ENCODE results near the gene UNC79. TPM values are rescaled to one million over a fixed set of nuclear protein-coding genes. Genes with fewer than 3 reads are reported as not detected.

UNC79 gene
- total RNA-seq, 1 donor from 2014 or later = 0.18 TPM

GRCh38 chr14:93709249-93709648 is 278.5 kb downstream of the UNC79 start:
- H3K4me3 ChIP-seq = no peak overlapping the region
- H3K27me3 ChIP-seq (ENCODE audit: low read depth) = peaks cover 16% of the 10 kb centered on the region
- no peak for ATAC-seq
- DNase-seq = no peak
- intact Hi-C loops (cut with DNase I) = no loop called here
- no peak overlapping the region for H3K27ac ChIP-seq
- no peaks in the 10 kb centered on the region for H3K4me1 ChIP-seq
- no peaks in the 10 kb centered on the region for H3K36me3 ChIP-seq
- TF ChIP-seq CTCF (IDR thresholded peaks at IDR 0.05) = no peak
- no peaks in the 10 kb centered on the region for H3K9me3 ChIP-seq

- H3K36me3 ChIP-seq = no peaks in the 10 kb centered on the region
- DNase-seq (no peak), ATAC-seq (no peak)
- H3K9me3 ChIP-seq = no peaks in the 10 kb centered on the region
- H3K4me1 ChIP-seq = no peaks in the 10 kb centered on the region
- peaks cover 19% of the 10 kb centered on the region for H3K27me3 ChIP-seq (ENCODE audit: low read depth)
- no peak overlapping the region for H3K27ac ChIP-seq
- TF ChIP-seq CTCF (IDR thresholded peaks at IDR 0.05) = no peak
- intact Hi-C loops (cut with DNase I) = no loop called here
- no peak overlapping the region for H3K4me3 ChIP-seq
Measured at GRCh38 chr14:93712079-93712837, 281.5 kb downstream of the UNC79 start.

- Histone ChIP-seq H3K4me3 (no peak overlapping the region), H3K9me3 (no peaks in the 10 kb centered on the region), H3K27ac (no peak overlapping the region), H3K36me3 (no peaks in the 10 kb centered on the region), H3K27me3 (ENCODE audit: low read depth) (peaks cover 19% of the 10 kb centered on the region), H3K4me1 (no peaks in the 10 kb centered on the region)
- no peak for ATAC-seq
- intact Hi-C loops (cut with DNase I) = no loop called here
- no peak for TF ChIP-seq CTCF (IDR thresholded peaks at IDR 0.05)
- no peak for DNase-seq
Measured at GRCh38 chr14:93712838-93713724, 282.3 kb downstream of the UNC79 start.

GRCh38 chr14:93713726-93714405 is 283.1 kb downstream of the UNC79 start:
- H3K9me3 ChIP-seq = no peaks in the 10 kb centered on the region
- intact Hi-C loops (cut with DNase I) = no loop called here
- no peaks in the 10 kb centered on the region for H3K36me3 ChIP-seq
- H3K27me3 ChIP-seq (ENCODE audit: low read depth) = peaks cover 19% of the 10 kb centered on the region
- no peak for DNase-seq
- no peak for ATAC-seq
- no peak overlapping the region for H3K27ac ChIP-seq
- no peak for TF ChIP-seq CTCF (IDR thresholded peaks at IDR 0.05)
- H3K4me1 ChIP-seq = no peaks in the 10 kb centered on the region
- no peak overlapping the region for H3K4me3 ChIP-seq

GRCh38 chr14:93714605-93715004 is 283.9 kb downstream of the UNC79 start:
- ATAC-seq (no peak), DNase-seq (no peak)
- no peaks in the 10 kb centered on the region for H3K36me3 ChIP-seq
- no peak overlapping the region for H3K27ac ChIP-seq
- intact Hi-C loops (cut with DNase I) = no loop called here
- H3K4me3 ChIP-seq = no peak overlapping the region
- TF ChIP-seq CTCF (IDR thresholded peaks at IDR 0.05) = no peak
- H3K4me1 ChIP-seq = no peaks in the 10 kb centered on the region
- H3K27me3 ChIP-seq (ENCODE audit: low read depth) = peaks cover 19% of the 10 kb centered on the region
- no peaks in the 10 kb centered on the region for H3K9me3 ChIP-seq

All from lower lobe of right lung (tissue), 2 donors.